Measurements from ENCODE around the gene SORBS1. TPM values are rescaled to one million over a fixed set of nuclear protein-coding genes. Genes with fewer than 3 reads are reported as not detected.

Gene SORBS1
- total RNA-seq, 2 donors from 2014 or later, result 16.7 to 17.9 TPM

- no peaks in the 10 kb centered on the region for H3K9me3 Mint-ChIP-seq
Observed at GRCh38 chr10:95355301-95355700, 205.9 kb downstream of the SORBS1 start.

GRCh38 chr10:95354110-95354509 is 207.1 kb downstream of the SORBS1 start:
- Histone ChIP-seq H3K4me3 (ENCODE audit: low read length) (no peak overlapping the region), H3K27me3 (ENCODE audit: control insufficient read depth, insufficient read depth, low read length, poor library complexity, severe bottlenecking) (no peaks in the 10 kb centered on the region), H3K27ac (ENCODE audit: low read depth, low read length) (no peak overlapping the region), H3K9me3 (ENCODE audit: control insufficient read depth, low read length) (no peaks in the 10 kb centered on the region), H3K9ac (ENCODE audit: extremely low read depth, low read length, poor library complexity, severe bottlenecking) (no peak overlapping the region), H3K4me1 (ENCODE audit: control insufficient read depth, insufficient read depth, low read length) (peaks cover under 1% of the 10 kb centered on the region), H3K36me3 (ENCODE audit: control insufficient read depth, insufficient read depth, low read length) (no peaks in the 10 kb centered on the region)
- peaks cover 5% of the 10 kb centered on the region for H3K4me1 Mint-ChIP-seq
- H3K4me3 Mint-ChIP-seq, result no peak overlapping the region
- peaks cover 19% of the 10 kb centered on the region for H3K36me3 Mint-ChIP-seq (ENCODE audit: low read depth)
- no peaks in the 10 kb centered on the region for H3K9me3 Mint-ChIP-seq
- no peak for TF ChIP-seq CTCF (conservative IDR thresholded peaks at IDR 0.05)
- H3K27ac Mint-ChIP-seq, result no peak overlapping the region
- no peak for DNase-seq
- no peaks in the 10 kb centered on the region for H3K27me3 Mint-ChIP-seq (ENCODE audit: insufficient read depth)

More at GRCh38 chr10:95355301-95355700, 205.9 kb downstream of the SORBS1 start:
- Histone ChIP-seq H3K4me3 (ENCODE audit: low read length) (no peak overlapping the region), H3K27me3 (ENCODE audit: control insufficient read depth, insufficient read depth, low read length, poor library complexity, severe bottlenecking) (no peaks in the 10 kb centered on the region), H3K36me3 (ENCODE audit: control insufficient read depth, insufficient read depth, low read length) (no peaks in the 10 kb centered on the region), H3K9ac (ENCODE audit: extremely low read depth, low read length, poor library complexity, severe bottlenecking) (no peak overlapping the region), H3K4me1 (ENCODE audit: control insufficient read depth, insufficient read depth, low read length) (no peaks in the 10 kb centered on the region), H3K27ac (ENCODE audit: low read depth, low read length) (no peak overlapping the region), H3K9me3 (ENCODE audit: control insufficient read depth, low read length) (no peaks in the 10 kb centered on the region)
- H3K27me3 Mint-ChIP-seq (ENCODE audit: insufficient read depth), result no peaks in the 10 kb centered on the region
- H3K4me1 Mint-ChIP-seq, result peaks cover 3% of the 10 kb centered on the region
- H3K36me3 Mint-ChIP-seq (ENCODE audit: low read depth), result peaks cover 19% of the 10 kb centered on the region
- no peak for DNase-seq
- no peak overlapping the region for H3K4me3 Mint-ChIP-seq
- TF ChIP-seq CTCF (conservative IDR thresholded peaks at IDR 0.05), result no peak
- WGBS, 2 experiments (ENCODE audit: insufficient coverage in 1 of 2, insufficient read length in 1 of 2), result 93 to 95% methylated on average over 6 to 7 of the region's 7 CpGs
- no peak overlapping the region for H3K27ac Mint-ChIP-seq

- peaks cover 10% of the 10 kb centered on the region for H3K4me1 Mint-ChIP-seq
- no peak overlapping the region for H3K9ac ChIP-seq (ENCODE audit: extremely low read depth, low read length, poor library complexity, severe bottlenecking)
- H3K27ac ChIP-seq (ENCODE audit: low read depth, low read length), result no peak overlapping the region
- no peak for DNase-seq
- TF ChIP-seq CTCF (conservative IDR thresholded peaks at IDR 0.05), result no peak
- H3K9me3 Mint-ChIP-seq, result no peaks in the 10 kb centered on the region
- no peaks in the 10 kb centered on the region for H3K9me3 ChIP-seq (ENCODE audit: control insufficient read depth, low read length)
- H3K27ac Mint-ChIP-seq, result no peak overlapping the region
- H3K36me3 ChIP-seq (ENCODE audit: control insufficient read depth, insufficient read depth, low read length), result no peaks in the 10 kb centered on the region
- H3K27me3 Mint-ChIP-seq (ENCODE audit: insufficient read depth), result no peaks in the 10 kb centered on the region
- peaks cover 7% of the 10 kb centered on the region for H3K4me1 ChIP-seq (ENCODE audit: control insufficient read depth, insufficient read depth, low read length)
- H3K27me3 ChIP-seq (ENCODE audit: control insufficient read depth, insufficient read depth, low read length, poor library complexity, severe bottlenecking), result no peaks in the 10 kb centered on the region
- H3K36me3 Mint-ChIP-seq (ENCODE audit: low read depth), result peaks cover 19% of the 10 kb centered on the region
- no peak overlapping the region for H3K4me3 Mint-ChIP-seq
- no peak overlapping the region for H3K4me3 ChIP-seq (ENCODE audit: low read length)
Observed at GRCh38 chr10:95353123-95353522, 208.0 kb downstream of the SORBS1 start.

Measured in endodermal cell (in vitro differentiated cells).